ENCODE results near the gene PKP2. TPM values are rescaled to one million over a fixed set of nuclear protein-coding genes. Genes with fewer than 3 reads are reported as not detected.
"Not testable (repeated sequence)": the region's sequence is repeated elsewhere in the genome, so short reads cannot be mapped to it uniquely, and the experiment has no call there.

Gene PKP2
- total RNA-seq, 1 experiment from 2014 or later: 61.1 TPM

GRCh38 chr12:32876004-32876403 is 20.6 kb downstream of the PKP2 start:
- peak overlapping the region; percentile 18 for H3K27ac Mint-ChIP-seq (ENCODE audit: unreplicated experiment)
- peaks cover 32% of the 10 kb centered on the region for H3K4me1 Mint-ChIP-seq (ENCODE audit: low read depth, unreplicated experiment)
- H3K4me3 Mint-ChIP-seq (ENCODE audit: low read depth, unreplicated experiment): no peak overlapping the region
- no peaks in the 10 kb centered on the region for H3K27me3 Mint-ChIP-seq (ENCODE audit: unreplicated experiment)
- BruUV-seq (replicated peaks): no TSS peak
- CTCF ChIA-PET: no interaction called here
- no peak for DNase-seq
- peaks cover 19% of the 10 kb centered on the region for H3K36me3 Mint-ChIP-seq (ENCODE audit: insufficient read depth, unreplicated experiment)
- TF ChIP-seq CTCF (IDR thresholded peaks at IDR 0.05; ENCODE audit: unreplicated experiment): no peak
- peaks cover 2% of the 10 kb centered on the region for H3K9me3 Mint-ChIP-seq (ENCODE audit: low read depth, unreplicated experiment)
- intact Hi-C loops (cut with micrococcal nuclease; ENCODE audit: unreplicated experiment): no loop called here

- BruUV-seq (replicated peaks): TSS peak; percentile 6
- CTCF ChIA-PET: no interaction called here
- H3K4me3 Mint-ChIP-seq (ENCODE audit: low read depth, unreplicated experiment): no peak overlapping the region
- H3K27me3 Mint-ChIP-seq (ENCODE audit: unreplicated experiment): no peaks in the 10 kb centered on the region
- no peak overlapping the region for H3K27ac Mint-ChIP-seq (ENCODE audit: unreplicated experiment)
- H3K9me3 Mint-ChIP-seq (ENCODE audit: low read depth, unreplicated experiment): peaks cover 2% of the 10 kb centered on the region
- intact Hi-C loops (cut with micrococcal nuclease; ENCODE audit: unreplicated experiment): no loop called here
- DNase-seq: no peak
- H3K4me1 Mint-ChIP-seq (ENCODE audit: low read depth, unreplicated experiment): peaks cover 34% of the 10 kb centered on the region
- TF ChIP-seq CTCF (IDR thresholded peaks at IDR 0.05; ENCODE audit: unreplicated experiment): no peak
- H3K36me3 Mint-ChIP-seq (ENCODE audit: insufficient read depth, unreplicated experiment): peaks cover 19% of the 10 kb centered on the region
These were observed 21.6 kb downstream of the PKP2 start for GRCh38 chr12:32874975-32875374.

GRCh38 chr12:32874078-32874477 is 22.5 kb downstream of the PKP2 start:
- H3K4me3 Mint-ChIP-seq (ENCODE audit: low read depth, unreplicated experiment): no peak overlapping the region

GRCh38 chr12:32872416-32872815 is 24.2 kb downstream of the PKP2 start:
- intact Hi-C loops (cut with micrococcal nuclease; ENCODE audit: unreplicated experiment); DNase-seq; H3K27me3 Mint-ChIP-seq (ENCODE audit: unreplicated experiment); BruUV-seq (replicated peaks); H3K9me3 Mint-ChIP-seq (ENCODE audit: low read depth, unreplicated experiment); H3K27ac Mint-ChIP-seq (ENCODE audit: unreplicated experiment); H3K4me3 Mint-ChIP-seq (ENCODE audit: low read depth, unreplicated experiment): not testable (repeated sequence)
- H3K36me3 Mint-ChIP-seq (ENCODE audit: insufficient read depth, unreplicated experiment): peaks cover 24% of the 10 kb centered on the region
- H3K4me1 Mint-ChIP-seq (ENCODE audit: low read depth, unreplicated experiment): peaks cover 28% of the 10 kb centered on the region
- CTCF ChIA-PET: interaction anchor here (0.7 kb wide), 1 partner anchor 1272 kb away, joined by 4 read pairs; no protein-coding TSS in a partner anchor

More at GRCh38 chr12:32874078-32874477, 22.5 kb downstream of the PKP2 start:
- Mint-ChIP-seq H3K36me3 (ENCODE audit: insufficient read depth, unreplicated experiment) (peaks cover 21% of the 10 kb centered on the region), H3K9me3 (ENCODE audit: low read depth, unreplicated experiment) (no peaks in the 10 kb centered on the region), H3K27ac (ENCODE audit: unreplicated experiment) (no peak overlapping the region), H3K4me1 (ENCODE audit: low read depth, unreplicated experiment) (peaks cover 28% of the 10 kb centered on the region), H3K27me3 (ENCODE audit: unreplicated experiment) (no peaks in the 10 kb centered on the region)
- BruUV-seq (replicated peaks): no TSS peak
- CTCF ChIA-PET: interaction anchor here (0.6 kb wide), 1 partner anchor 47 kb away, joined by 3 read pairs; no protein-coding TSS in a partner anchor
- no peak for DNase-seq
- no peak for TF ChIP-seq CTCF (IDR thresholded peaks at IDR 0.05; ENCODE audit: unreplicated experiment)
- intact Hi-C loops (cut with micrococcal nuclease; ENCODE audit: unreplicated experiment): no loop called here

GRCh38 chr12:32870716-32871115 is 25.9 kb downstream of the PKP2 start:
- Mint-ChIP-seq H3K9me3 (ENCODE audit: low read depth, unreplicated experiment) (no peaks in the 10 kb centered on the region), H3K4me1 (ENCODE audit: low read depth, unreplicated experiment) (peaks cover 20% of the 10 kb centered on the region), H3K27me3 (ENCODE audit: unreplicated experiment) (no peaks in the 10 kb centered on the region), H3K27ac (ENCODE audit: unreplicated experiment) (peak overlapping the region; percentile 84), H3K36me3 (ENCODE audit: insufficient read depth, unreplicated experiment) (peaks cover 16% of the 10 kb centered on the region), H3K4me3 (ENCODE audit: low read depth, unreplicated experiment) (no peak overlapping the region)
- CTCF ChIA-PET: no interaction called here
- intact Hi-C loops (cut with micrococcal nuclease; ENCODE audit: unreplicated experiment): no loop called here
- BruUV-seq (replicated peaks): no TSS peak
- no peak for TF ChIP-seq CTCF (IDR thresholded peaks at IDR 0.05; ENCODE audit: unreplicated experiment)
- no peak for DNase-seq

All from Calu3 (cell line).